OCI-M2 (cell line): ENCODE measurements around the gene WDR90.
A peak's percentile ranks its signal among the peaks of the same experiment; 100 is the strongest.

Source experiments
- DNase-seq: peaks from one replicate; lab custom pipeline; 2025; ENCODE audit not compliant: unreplicated experiment; lab: John Stamatoyannopoulos, UW

The WDR90 gene

GRCh38 chr16:658679-659571, 9.8 kb downstream of the WDR90 start:
- no peak for DNase-seq

- no peak for DNase-seq
Observed at GRCh38 chr16:659618-660017, 10.5 kb downstream of the WDR90 start.

GRCh38 chr16:660132-660458, 10.9 kb downstream of the WDR90 start:
- no peak for DNase-seq

GRCh38 chr16:660459-661183, 11.5 kb downstream of the WDR90 start:
- DNase-seq = no peak

- DNase-seq = no peak
Observed at GRCh38 chr16:661184-661821, 12.1 kb downstream of the WDR90 start.

GRCh38 chr16:662095-662494, 12.9 kb downstream of the WDR90 start:
- no peak for DNase-seq

GRCh38 chr16:662597-662996, 13.4 kb downstream of the WDR90 start:
- no peak for DNase-seq

- no peak for DNase-seq
Observed at GRCh38 chr16:666572-666971, 17.4 kb downstream of the WDR90 start.

GRCh38 chr16:667113-667779, 18.1 kb downstream of the WDR90 start:
- DNase-seq = no peak

- DNase-seq = peak; percentile 27
Observed at GRCh38 chr16:667780-668518, 18.8 kb downstream of the WDR90 start, which contains the start of gene RHOT2. TSS of gene RHOT2 (plus strand) at chr16:668132. CDS start at chr16:668200, 68 bp downstream.

GRCh38 chr16:668519-669171, 19.5 kb downstream of the WDR90 start:
- no peak for DNase-seq

GRCh38 chr16:669666-670065, 20.5 kb downstream of the WDR90 start:
- DNase-seq = no peak

- DNase-seq = no peak
Observed at GRCh38 chr16:670485-671352, 21.6 kb downstream of the WDR90 start.

GRCh38 chr16:671353-672131, 22.4 kb downstream of the WDR90 start:
- no peak for DNase-seq

- DNase-seq = no peak
Observed at GRCh38 chr16:672371-672770, 23.2 kb downstream of the WDR90 start.

GRCh38 chr16:672851-673250, 23.7 kb downstream of the WDR90 start:
- DNase-seq = no peak

GRCh38 chr16:673399-673991, 24.3 kb downstream of the WDR90 start:
- DNase-seq = no peak
